DMS114 treated with DMSO at 0.1 percent for 48 hours (cell line): ENCODE measurements around the gene AASDH.

Experiments
- DNase-seq: peaks from one replicate; lab custom pipeline; 2025; ENCODE audit not compliant: unreplicated experiment; lab: John Stamatoyannopoulos, UW

Gene AASDH

DNA sequence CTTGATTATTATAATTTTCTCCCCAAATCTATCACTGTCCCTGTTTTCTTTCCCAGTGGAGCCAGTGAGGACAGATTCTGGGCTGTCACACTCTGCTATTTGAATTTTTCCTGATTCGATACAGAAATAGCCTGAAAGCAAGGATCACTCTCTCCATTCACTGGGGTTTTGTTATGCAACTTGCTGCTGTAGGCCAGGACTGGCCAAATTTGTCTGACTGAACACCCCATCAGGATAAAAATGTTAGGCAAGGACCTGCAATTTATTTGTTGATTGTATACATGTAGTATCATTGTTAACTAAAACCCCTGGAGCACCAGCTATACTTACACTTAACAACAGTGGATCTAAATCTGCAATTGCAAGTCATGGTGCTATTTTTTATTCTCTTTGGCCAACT is 68.7 kb downstream of the AASDH start:
- DNase-seq, result no peak

DNA sequence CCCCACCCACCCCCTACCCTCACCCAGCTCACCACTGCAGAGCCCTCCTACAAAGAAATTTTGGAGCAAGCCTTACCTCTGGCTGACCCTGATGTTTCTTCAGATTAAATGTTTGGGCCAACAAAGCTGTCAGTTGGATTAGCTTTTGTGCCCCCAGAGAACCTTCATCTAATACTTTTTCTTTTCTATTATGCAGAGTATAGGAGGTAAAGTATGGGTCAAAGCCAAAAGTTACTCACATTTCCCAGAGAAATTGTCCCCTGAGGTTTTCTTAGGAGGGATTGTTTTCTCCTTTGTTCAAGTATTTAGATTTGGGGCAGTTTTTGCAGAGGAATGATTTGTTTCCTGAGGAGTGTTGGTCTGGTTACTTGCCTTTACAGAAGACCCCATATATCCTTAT is 69.5 kb downstream of the AASDH start:
- no peak for DNase-seq

DNA sequence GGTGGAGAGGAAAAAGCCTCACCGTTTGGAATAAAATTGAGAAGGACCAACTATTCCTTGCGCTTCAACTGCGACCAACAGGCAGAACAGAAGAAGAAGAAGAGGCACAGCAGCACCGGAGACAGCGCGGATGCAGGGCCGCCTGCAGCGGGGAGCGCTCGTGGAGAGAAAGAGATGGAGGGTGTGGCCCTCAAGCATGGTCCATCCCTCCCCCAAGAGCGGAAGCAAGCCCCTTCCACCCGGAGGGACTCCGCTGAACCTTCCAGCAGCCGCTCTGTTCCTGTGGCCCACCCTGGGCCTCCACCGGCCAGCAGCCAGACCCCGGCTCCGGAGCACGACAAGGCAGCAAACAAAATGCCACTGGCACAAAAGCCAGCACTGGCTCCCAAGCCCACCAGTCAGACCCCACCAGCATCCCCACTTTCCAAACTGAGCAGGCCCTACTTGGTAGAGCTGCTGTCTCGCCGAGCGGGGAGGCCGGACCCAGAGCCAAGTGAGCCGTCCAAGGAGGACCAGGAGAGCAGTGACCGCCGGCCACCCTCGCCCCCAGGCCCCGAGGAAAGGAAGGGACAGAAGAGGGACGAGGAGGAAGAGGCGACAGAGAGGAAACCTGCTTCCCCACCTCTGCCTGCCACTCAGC is 71.2 kb downstream of the AASDH start:
- no peak for DNase-seq

DNA sequence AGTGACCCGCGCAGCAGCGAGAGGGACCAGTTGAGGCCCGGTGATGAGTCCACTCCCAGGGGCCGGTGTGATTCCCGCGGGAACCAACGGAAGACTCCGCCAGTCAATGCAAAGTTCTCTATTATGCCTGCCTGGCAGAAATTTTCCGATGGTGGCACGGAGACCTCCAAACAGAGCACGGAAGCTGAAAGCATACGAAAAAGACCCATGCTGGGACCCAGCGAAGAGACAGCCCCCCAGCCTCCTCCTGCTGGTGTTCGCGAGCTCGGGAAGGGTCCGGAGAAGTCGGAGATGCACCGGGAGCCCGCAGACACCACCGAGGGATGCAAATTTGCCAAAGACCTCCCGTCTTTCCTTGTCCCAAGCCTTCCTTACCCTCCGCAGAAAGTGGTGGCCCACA is 71.7 kb downstream of the AASDH start:
- no peak for DNase-seq

DNA sequence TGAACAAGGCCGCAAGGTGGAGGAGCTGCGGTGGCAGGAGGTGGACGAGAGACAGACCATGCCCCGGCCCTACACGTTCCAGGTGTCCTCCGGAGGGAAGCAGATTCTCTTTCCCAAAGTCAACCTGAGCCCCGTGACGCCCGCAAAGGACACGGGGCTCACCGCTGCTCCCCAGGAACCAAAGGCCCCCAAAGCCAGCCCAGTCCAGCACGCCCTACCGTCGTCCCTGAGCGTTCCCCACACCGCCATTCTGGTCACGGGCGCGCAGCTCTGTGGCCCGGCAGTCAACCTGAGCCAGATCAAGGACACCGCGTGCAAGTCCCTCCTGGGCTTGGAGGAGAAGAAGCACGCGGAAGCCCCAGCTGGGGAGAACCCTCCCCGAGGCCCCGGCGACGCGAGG is 72.2 kb downstream of the AASDH start:
- no peak for DNase-seq

DNA sequence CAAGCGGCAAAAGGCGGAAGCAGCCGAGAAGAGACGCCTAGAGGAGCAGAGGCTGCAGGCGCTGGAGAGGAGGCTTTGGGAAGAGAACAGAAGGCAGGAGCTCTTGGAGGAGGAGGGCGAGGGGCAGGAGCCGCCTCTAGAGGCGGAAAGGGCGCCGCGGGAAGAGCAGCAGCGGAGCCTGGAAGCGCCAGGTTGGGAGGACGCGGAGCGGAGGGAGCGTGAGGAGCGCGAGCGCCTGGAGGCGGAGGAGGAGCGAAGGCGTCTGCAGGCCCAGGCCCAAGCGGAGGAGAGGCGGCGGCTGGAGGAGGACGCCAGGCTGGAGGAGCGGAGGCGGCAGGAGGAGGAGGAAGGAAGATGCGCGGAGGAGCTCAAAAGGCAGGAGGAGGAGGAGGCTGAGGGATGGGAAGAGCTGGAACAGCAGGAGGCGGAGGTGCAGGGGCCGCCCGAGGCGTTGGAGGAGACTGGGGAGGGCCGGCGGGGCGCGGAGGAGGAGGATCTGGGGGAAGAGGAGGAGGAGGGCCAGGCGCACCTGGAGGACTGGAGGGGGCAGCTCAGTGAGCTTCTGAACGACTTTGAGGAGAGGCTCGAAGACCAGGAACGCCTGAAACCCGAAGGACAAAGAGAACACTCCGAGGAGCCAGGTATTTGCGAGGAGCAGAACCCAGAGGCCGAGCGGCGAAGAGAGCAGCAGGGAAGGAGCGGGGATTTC is 72.9 kb downstream of the AASDH start:
- no peak for DNase-seq

DNA sequence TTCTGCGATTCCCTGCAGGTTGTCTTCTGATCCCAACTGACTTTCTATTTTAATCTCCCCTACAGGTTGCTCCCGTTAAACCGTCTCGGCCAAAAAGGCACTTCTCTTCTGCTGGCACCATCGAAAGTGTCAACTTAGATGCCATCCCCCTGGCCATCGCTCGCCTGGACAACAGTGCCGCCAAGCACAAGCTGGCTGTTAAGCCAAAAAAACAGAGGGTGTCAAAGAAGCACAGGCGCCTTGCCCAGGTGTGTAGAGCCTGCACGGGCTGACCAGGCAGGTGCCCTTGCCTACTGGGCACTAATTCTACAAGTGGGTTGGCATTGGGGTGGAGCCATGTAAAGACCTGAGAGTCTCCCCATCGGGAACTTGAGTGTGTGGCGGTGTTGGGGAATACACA is 74.2 kb downstream of the AASDH start:
- no peak for DNase-seq

DNA sequence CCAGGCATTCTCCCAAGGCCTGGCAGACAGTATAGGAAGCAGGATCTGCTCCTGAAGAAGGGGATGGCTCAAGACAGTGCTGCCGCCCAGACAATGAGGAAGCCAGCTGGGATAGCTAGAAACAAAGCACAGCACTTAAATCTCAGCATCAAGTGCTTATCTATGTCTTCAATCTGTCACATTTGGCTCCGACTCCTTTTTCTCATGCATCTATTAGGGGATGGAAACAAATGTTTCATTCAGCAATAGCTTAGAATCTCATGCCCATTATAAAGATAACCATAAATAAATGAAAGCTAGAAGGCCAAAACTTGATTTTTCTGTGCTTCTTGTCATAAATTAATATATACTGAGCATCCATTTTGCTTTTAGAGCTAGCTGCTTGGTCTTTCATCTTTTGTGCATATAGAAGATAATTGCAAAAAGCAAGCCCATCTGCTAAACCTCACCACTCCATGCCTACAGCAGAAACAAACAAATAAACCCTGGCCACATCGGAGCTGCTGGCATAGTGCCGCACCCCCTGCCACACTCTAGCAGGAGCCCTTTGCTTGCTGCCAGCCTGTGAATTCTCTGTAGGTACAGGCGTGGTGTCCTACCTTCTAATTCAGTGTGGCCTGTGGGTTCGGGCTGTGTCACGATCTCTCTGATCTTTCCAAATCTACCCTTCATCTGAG is 75.9 kb downstream of the AASDH start:
- no peak for DNase-seq

DNA sequence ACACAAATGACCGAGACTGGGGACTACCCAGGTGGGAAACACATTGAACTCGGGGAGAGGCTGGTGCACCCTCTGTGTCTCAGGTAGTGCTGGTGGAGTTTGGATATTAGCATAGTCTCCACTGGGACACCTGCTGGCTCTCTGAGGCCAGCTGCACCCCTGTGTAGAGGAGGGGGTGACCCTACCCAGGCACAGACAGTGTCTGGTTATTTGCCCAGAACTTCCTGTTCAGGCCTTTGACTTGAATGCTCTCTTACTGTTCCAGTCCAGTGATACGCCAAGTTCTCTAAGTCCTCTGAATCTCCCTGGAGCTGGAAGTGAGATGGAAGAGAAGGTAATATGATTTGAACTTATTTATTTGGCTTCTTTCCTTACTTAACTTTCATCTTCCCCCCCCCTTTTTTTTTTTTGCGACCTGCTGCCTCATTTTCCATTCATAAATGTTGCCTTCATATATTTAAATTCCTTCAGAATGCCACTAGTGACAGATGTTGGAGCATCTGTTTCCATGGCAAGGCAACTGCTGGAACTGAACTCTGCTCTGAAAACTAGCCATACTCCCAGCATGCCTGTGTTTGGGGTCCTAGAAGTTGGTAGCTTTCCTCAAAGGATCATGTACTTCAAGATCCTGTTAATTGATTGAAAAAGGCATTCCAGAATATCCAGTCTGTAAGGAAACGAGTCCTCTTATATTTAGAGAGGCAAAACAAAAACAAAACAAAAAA is 76.7 kb downstream of the AASDH start:
- DNase-seq, result no peak

DNA sequence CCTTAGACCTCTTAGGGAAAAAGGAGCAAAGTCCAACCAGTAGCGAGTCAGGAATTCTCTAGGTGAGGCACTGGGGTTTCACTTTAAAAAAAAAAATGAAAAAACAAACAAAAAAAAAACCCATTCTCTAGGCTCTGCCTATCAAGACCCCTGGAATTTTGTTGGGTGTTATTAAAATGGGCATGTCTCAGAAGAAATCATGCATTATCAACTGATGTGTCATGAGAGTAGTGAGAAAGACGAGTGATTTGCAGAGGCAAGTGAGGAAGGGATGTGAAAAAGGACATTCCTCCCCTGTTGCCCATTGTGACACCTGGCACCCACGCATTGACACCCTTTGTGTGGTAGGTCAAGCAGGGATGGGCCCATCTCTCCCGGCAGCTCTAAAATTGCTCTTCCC is 78.9 kb downstream of the AASDH start:
- no peak for DNase-seq

DNA sequence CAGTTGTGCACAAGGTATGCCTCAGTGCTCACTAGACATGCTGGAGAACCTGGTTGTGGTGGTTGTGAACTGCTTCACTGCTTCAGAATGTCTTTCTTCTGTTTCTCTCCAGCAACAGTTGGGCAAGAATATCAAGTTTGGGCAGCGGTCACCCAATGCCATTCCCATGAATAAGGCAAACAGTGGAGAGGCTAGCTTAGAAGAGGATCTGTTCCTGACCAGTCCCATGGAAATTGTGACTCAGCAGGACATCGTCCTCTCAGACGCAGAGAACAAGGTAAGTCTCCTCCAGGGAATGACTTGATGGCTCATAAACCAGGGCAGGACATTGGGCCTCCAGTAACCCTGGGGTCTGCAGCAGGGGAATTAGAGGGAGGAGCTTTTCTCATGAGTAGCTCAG is 79.9 kb downstream of the AASDH start:
- DNase-seq, result no peak

DNA sequence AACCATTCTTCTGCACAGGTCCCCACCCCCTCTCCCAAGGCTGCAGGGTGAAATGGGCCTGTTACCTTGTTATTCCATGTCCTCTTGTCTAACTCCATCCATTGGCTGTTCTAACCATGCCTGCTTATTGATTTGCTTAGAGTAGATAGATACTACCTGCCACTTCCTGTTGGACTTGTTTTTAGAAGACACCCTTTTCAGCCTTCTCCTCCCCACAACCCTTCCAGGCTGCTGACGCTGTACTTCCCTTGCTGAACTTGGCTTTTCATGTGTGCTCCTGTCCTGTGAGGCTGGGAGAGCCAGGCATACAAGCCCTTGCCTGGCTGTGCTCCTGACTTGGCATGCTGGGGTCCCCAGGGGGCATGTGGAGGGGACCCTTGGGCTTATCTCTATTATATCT is 81.9 kb downstream of the AASDH start:
- DNase-seq, result no peak

DNA sequence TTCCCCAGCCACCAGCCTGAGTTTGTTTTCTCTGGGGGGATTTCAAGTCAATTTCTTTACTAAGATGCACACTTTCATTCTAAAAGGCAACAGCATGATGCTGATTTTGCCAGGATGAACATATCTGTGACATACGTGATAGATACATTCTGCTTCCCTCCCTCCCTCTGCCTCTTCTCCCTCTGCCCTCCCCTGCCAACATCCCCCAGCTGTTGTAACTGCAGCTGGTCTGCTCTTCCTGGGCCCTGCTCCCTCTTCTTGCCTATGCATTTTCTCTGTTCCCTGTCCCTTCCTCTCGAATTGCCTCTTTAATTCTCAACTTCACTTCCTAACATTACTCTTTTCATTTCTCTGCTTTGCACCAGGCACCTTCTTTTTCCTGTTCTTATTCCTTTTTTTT is 83.4 kb downstream of the AASDH start:
- DNase-seq, result no peak

DNA sequence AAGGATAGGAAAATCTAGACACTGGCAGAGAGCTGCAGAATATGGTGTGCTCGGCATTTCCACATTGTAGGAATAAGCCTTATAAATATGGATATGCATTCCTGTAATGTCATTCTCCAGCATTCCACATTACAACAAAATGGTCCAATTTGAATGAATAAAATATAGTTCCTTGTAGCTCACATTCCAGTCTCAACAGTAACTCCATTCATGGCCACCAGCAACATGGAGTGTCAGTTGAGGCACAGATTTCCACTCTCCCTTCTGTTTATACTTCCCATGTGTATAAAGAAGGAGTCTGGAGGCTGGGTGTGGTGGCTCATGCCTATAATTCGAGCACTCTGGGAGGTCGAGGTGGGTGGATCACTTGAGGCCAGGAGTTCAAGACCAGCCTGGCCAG is 84.5 kb downstream of the AASDH start:
- DNase-seq, result no peak

DNA sequence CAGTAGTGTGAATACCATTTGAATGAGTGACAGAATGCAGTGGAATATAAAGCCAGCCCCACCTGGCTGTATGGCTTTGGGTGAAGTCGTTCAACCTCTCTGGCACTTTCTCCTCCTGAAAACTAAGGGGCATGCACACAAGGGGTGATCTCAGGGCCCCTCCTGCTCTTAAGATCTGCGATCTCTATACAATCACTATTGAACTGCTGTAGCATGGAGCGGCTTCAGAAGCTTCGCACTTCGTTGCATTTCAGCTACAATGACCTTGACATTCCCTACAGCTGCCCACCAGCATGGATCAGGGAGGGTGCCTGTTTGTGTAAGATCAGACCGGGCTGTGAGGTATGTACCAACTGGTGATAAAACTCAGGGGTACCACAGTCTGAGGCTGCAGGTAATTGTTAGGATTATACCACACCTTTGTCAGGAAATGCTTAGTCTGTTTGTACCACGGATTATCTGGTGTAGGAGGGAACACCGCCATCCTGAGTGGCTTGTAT is 85.2 kb downstream of the AASDH start:
- DNase-seq, result no peak

DNA sequence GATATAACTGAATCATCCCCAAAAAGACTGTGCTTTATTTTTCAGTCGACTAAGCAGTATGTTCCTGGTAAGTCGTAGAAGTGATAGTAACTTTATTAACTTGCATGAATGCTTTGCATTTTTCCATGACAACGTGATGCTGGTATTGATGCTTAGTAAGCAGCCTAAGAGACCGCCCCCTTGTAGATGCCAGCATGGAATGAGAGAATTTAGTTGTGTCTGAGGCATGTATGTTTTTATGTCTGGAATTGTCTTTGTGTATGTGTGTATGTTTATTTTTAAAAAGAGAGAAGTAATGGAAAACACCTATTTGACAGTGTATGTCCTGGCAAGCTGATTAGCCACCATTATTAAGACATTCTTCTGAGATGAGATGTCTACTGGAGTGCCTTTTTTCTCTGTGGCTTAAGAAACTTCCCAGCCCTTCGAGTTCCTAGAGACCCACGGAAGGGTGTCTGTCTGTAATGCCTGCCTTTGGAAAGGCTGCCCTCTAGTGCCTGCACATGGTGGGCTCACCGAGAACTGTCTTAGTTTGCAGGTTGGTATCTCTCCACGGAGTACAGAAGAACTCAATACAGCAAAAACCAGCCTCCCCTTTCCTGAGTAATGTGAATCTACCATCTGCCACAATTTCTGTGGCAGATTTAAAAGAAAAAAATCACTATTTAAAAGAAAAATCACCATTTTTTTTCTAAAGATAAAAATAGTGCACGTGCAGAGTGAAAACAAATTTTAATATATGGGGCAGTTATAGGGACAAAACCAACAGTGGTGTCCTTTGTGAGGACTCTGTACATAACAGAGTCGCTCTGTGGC is 85.9 kb downstream of the AASDH start:
- peak; percentile 54 for DNase-seq

DNA sequence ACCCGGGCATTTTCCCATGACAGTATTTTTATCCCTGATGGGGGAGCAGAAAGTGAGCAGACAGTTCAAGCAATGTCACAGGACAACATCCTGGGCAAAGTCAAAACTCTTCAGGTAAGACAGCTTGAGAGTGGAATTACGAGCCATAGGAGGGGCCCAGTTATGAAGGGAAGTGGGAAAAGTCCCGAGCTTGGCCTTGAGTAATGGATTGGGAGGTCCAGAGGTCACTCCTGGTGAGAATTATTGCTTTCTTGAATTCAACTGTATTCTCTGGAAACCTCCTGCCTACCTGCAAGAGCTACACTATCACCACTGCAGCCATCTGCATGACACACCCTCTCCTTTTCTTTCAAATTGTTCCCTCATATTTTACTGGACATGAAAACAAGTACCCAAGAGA is 89.1 kb downstream of the AASDH start:
- DNase-seq, result no peak

DNA sequence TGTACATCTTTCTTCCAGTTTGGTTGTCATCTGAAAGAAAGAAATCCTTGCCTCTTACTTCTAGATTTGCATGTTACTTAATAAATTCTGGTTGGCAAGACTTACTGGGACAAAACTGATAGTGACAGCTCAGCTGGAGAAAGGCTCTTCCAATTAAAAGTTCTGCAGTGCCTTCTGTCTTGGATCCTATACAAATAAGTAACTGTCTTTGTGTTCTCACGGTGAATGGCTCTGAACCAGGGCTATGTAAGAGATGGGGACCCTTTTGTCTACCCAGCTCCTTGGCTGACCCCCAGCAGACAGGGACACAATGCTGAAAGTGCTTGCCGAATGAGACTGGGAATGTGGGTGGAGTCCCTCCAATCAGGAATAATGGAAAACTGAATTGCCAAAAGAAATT is 89.5 kb downstream of the AASDH start:
- DNase-seq, result no peak

DNA sequence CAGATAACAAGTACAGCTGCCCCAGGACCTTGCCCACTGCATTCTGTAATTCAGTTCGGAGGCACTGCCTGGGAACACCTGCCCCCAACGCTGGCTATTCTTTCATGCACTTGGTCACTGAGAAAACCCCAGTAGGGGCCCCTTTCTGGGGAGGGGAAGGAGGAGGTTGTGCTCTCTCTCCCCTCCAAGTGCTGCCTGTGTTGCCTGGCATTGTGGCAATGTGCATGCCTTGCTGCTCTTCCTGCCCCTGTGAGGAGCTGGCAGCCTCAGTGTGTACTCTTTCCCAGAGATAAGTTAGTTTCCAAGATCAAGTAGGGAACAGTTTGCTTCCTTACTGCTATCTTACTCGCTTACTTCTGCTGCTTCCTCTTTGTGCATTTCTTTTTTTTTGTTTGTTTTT is 90.8 kb downstream of the AASDH start:
- DNase-seq, result no peak

DNA sequence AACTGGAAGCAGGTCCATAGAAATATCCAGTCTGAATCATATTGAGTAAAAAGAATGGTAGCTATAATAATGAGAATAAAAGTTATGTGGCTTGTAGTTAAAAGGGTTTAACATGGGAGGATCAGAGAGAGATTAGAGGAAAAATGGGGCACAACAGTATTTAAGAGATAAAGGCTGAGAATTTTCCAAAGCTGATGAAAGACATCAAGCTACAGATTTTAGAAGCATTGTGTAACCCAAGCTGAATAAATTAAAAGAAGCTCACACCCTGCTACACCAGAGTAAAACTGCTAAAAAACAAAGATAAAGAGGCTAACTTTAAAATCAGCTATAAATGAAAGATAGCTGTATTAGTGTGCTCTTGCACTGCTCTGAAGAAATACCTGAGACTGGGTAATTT is 94.2 kb downstream of the AASDH start:
- DNase-seq, result no peak

DNA sequence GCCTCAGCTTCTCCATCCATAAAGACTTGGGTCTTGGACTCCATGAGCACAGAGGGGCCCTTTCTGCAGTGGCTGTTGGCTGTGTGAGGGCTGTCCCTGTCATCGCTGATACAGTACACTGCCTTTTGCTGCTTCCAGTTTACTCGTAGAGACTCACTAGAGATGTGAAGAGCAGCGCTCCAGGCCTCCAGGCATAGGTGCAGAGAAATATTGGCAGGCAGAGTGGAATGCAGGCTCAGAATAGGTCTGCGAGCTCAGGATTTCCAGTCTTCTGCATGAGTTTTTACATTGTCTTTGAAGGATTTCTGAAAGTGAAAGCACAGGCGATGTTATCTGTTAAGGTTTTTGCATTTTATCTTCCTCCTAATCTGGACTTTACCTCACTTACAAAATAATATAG is 97.4 kb downstream of the AASDH start:
- DNase-seq, result no peak
